Naive thymus-derived CD4-positive, alpha-beta T cell (primary cell): ENCODE data around the gene MAPK8IP1. TPM values are rescaled to one million over a fixed set of nuclear protein-coding genes. Genes with fewer than 3 reads are reported as not detected.

Experiments
- ATAC-seq: fragments of 150-1000 bp; cut with Tn5 transposase; 2 replicates; pipeline ENCODE4 v1.10.0; 2021; ENCODE audit warnings: mild to moderate bottlenecking, moderate library complexity
- CTCF ChIA-PET: fragments of 350-600 bp; sonication (Branson Sonifier 250); formaldehyde crosslinking; loops from one replicate; lab custom pipeline; 2021; ENCODE audit warnings: antibody characterized with exemption; lab: Charles Lee
- POLR2A ChIA-PET: fragments of 350-600 bp; sonication (Branson Sonifier 250); formaldehyde crosslinking; loops from one replicate; lab custom pipeline; 2021; ENCODE audit warnings: antibody characterized with exemption, inconsistent platforms; lab: Charles Lee
- DNase-seq, 9 donors: peaks; one replicate each; pipeline versions ENCODE4 v3.0.0 to v3.0.0-alpha.2; 2020 to 2022; ENCODE audit warnings: mixed read lengths in 1 of 9
- H3K27ac ChIP-seq: one replicate; pipeline ENCODE4 v1.7.0; 2013; ENCODE audit warnings: mild to moderate bottlenecking, low read depth, low read length, moderate library complexity
- H3K27me3 ChIP-seq, 2 donors: one replicate each; pipeline ENCODE4 v1.7.0; 2013; ENCODE audit warnings: low read length in 2 of 2, mild to moderate bottlenecking in 2 of 2, moderate library complexity in 2 of 2; ENCODE audit not compliant: control insufficient read depth in 2 of 2, insufficient read depth in 2 of 2
- H3K36me3 ChIP-seq, 3 experiments: 1 replicate in 2 of 3; 2 replicates in 1 of 3; pipeline ENCODE4 v1.7.0; 2013; ENCODE audit warnings: low read length in 3 of 3, mild to moderate bottlenecking in 3 of 3, moderate library complexity in 1 of 3; ENCODE audit not compliant: insufficient read depth in 3 of 3, control insufficient read depth in 2 of 3
- H3K4me1 ChIP-seq, 2 donors: one replicate each; pipeline ENCODE4 v1.7.0; 2013; ENCODE audit warnings: low read length in 2 of 2, mild to moderate bottlenecking in 2 of 2, moderate library complexity in 1 of 2; ENCODE audit not compliant: control insufficient read depth in 2 of 2, insufficient read depth in 2 of 2
- H3K4me3 ChIP-seq: 2 replicates; pipeline ENCODE4 v1.7.0; 2013; ENCODE audit warnings: mild to moderate bottlenecking, low read length
- H3K9me3 ChIP-seq, 3 experiments: 1 replicate in 2 of 3; 2 replicates in 1 of 3; pipeline ENCODE4 v1.7.0; 2013; ENCODE audit warnings: low read length in 3 of 3; ENCODE audit not compliant: control insufficient read depth in 2 of 3
- H3K27ac Mint-ChIP-seq, 9 donors: one replicate each; pipeline ENCODE4 v1.8.0; 2020 to 2022; ENCODE audit warnings: mixed read lengths in 9 of 9, mild to moderate bottlenecking in 8 of 9, moderate library complexity in 5 of 9, inconsistent platforms in 2 of 9
- H3K27me3 Mint-ChIP-seq, 5 donors: one replicate each; pipeline ENCODE4 v1.8.0; 2021 to 2022; ENCODE audit warnings: mixed read lengths in 5 of 5, mild to moderate bottlenecking in 1 of 5
- H3K36me3 Mint-ChIP-seq, 5 donors: one replicate each; pipeline ENCODE4 v1.8.0; 2020 to 2022; ENCODE audit warnings: mixed read lengths in 5 of 5, mild to moderate bottlenecking in 3 of 5, inconsistent platforms in 1 of 5
- H3K4me1 Mint-ChIP-seq, 7 donors: one replicate each; pipeline ENCODE4 v1.8.0; 2020 to 2022; ENCODE audit warnings: mixed read lengths in 7 of 7, mild to moderate bottlenecking in 3 of 7, inconsistent platforms in 1 of 7
- H3K4me3 Mint-ChIP-seq, 10 donors: one replicate each; pipeline ENCODE4 v1.8.0; 2020 to 2022; ENCODE audit warnings: mild to moderate bottlenecking in 10 of 10, mixed read lengths in 10 of 10, moderate library complexity in 6 of 10, inconsistent platforms in 2 of 10
- H3K9me3 Mint-ChIP-seq, 11 donors: one replicate each; pipeline ENCODE4 v1.8.0; 2020 to 2022; ENCODE audit warnings: mixed read lengths in 11 of 11, mild to moderate bottlenecking in 4 of 11, inconsistent platforms in 1 of 11, moderate library complexity in 1 of 11
- intact Hi-C, 2 donors: fragments of 100-400 bp; cut with micrococcal nuclease; formaldehyde crosslinking; loops; one replicate each; pipeline ENCODE4 v1.15.1; 2023
- polyA plus RNA-seq, 2 donors: library from polyadenylated mRNA; unstranded; fragments of 300-500 nt; fragmentation: Illumina TruSeq; gene quantifications; one replicate each; pipeline ENCODE4 v1.2.3, GENCODE V29; 2021
- total RNA-seq, 6 experiments: library from RNA in 5 of 6; stranded (reverse) in 5 of 6; gene quantifications; 1 replicate in 5 of 6; 2 replicates in 1 of 6; pipeline ENCODE4 v1.2.3 and lab custom pipeline; 2021 to 2026

The MAPK8IP1 gene
- total and polyA plus RNA-seq, 7 experiments from 2014 or later: 0.65 to 7.0 (median 0.92) TPM; not detected in 2

DNA sequence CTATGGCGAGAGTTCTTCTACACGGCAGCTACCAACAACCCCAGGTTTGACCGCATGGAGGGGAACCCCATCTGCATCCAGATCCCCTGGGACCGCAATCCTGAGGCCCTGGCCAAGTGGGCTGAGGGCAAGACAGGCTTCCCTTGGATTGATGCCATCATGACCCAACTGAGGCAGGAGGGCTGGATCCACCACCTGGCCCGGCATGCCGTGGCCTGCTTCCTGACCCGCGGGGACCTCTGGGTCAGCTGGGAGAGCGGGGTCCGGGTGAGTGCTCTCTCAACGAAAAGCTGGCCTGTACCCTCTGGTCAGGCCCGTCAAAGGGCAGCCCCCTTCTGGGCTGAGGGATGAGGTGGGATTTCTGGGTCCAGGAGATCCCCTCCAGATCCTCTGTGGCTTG is 15.9 kb upstream of the MAPK8IP1 start:
- H3K27ac Mint-ChIP-seq: no peak overlapping the region
- CTCF ChIA-PET: no interaction called here
- intact Hi-C loops: no loop called here
- H3K36me3 Mint-ChIP-seq: peaks cover 16 to 80% (median 46%) of the 10 kb centered on the region in 5 donors
- H3K9me3 Mint-ChIP-seq: no peaks in the 10 kb centered on the region
- DNase-seq (no peak), ATAC-seq (no peak)
- H3K4me3 ChIP-seq: no peak overlapping the region
- no peaks in the 10 kb centered on the region for H3K9me3 ChIP-seq
- H3K36me3 ChIP-seq: peaks cover 28 to 91% (median 32%) of the 10 kb centered on the region in 3 experiments
- no peaks in the 10 kb centered on the region for H3K4me1 ChIP-seq
- POLR2A ChIA-PET: no interaction called here
- H3K27me3 ChIP-seq: no peaks in the 10 kb centered on the region
- H3K27me3 Mint-ChIP-seq: no peaks in the 10 kb centered on the region
- peaks cover 0 to 11% (median 0%) of the 10 kb centered on the region in 7 donors for H3K4me1 Mint-ChIP-seq
- no peak overlapping the region for H3K4me3 Mint-ChIP-seq
- H3K27ac ChIP-seq: no peak overlapping the region

- intact Hi-C loops: no loop called here
- peaks cover 0 to 8% (median 0%) of the 10 kb centered on the region in 7 donors for H3K4me1 Mint-ChIP-seq
- Histone ChIP-seq H3K9me3 (no peaks in the 10 kb centered on the region), H3K4me3 (no peak overlapping the region), H3K27ac (no peak overlapping the region), H3K4me1 (no peaks in the 10 kb centered on the region), H3K36me3 (peaks cover 28 to 96% (median 32%) of the 10 kb centered on the region in 3 experiments), H3K27me3 (no peaks in the 10 kb centered on the region)
- H3K9me3 Mint-ChIP-seq: no peaks in the 10 kb centered on the region
- H3K27ac Mint-ChIP-seq: no peak overlapping the region
- no peak overlapping the region for H3K4me3 Mint-ChIP-seq
- no peaks in the 10 kb centered on the region for H3K27me3 Mint-ChIP-seq
- peaks cover 16 to 78% (median 50%) of the 10 kb centered on the region in 5 donors for H3K36me3 Mint-ChIP-seq
- ChIA-PET CTCF (interaction anchor here (0.8 kb wide), 1 partner anchor 130 kb away, joined by 3 read pairs; no protein-coding TSS in a partner anchor), POLR2A (no interaction called here)
- ATAC-seq (no peak), DNase-seq (no peak)
These were observed 14.7 kb upstream of the MAPK8IP1 start for GRCh38 chr11:45870706-45871105.

- no peak overlapping the region for H3K27ac Mint-ChIP-seq
- no peaks in the 10 kb centered on the region for H3K27me3 Mint-ChIP-seq
- POLR2A ChIA-PET: no interaction called here
- H3K9me3 Mint-ChIP-seq: no peaks in the 10 kb centered on the region
- peaks cover 11 to 78% (median 46%) of the 10 kb centered on the region in 5 donors for H3K36me3 Mint-ChIP-seq
- no peaks in the 10 kb centered on the region for H3K27me3 ChIP-seq
- H3K36me3 ChIP-seq: peaks cover 28 to 96% (median 32%) of the 10 kb centered on the region in 3 experiments
- no peaks in the 10 kb centered on the region for H3K4me1 ChIP-seq
- intact Hi-C loops: loop anchor here (1.0 kb wide), 1 partner anchor 135 kb away; no protein-coding TSS in a partner anchor
- ATAC-seq (no peak), DNase-seq (no peak)
- no peak overlapping the region for H3K4me3 Mint-ChIP-seq
- no peaks in the 10 kb centered on the region for H3K9me3 ChIP-seq
- no peak overlapping the region for H3K4me3 ChIP-seq
- H3K4me1 Mint-ChIP-seq: peaks cover 0 to 4% (median 0%) of the 10 kb centered on the region in 7 donors
- CTCF ChIA-PET: interaction anchor here (1.9 kb wide), 1 partner anchor 135 kb away, joined by 7 read pairs; no protein-coding TSS in a partner anchor
- no peak overlapping the region for H3K27ac ChIP-seq
These were observed 13.8 kb upstream of the MAPK8IP1 start for GRCh38 chr11:45871638-45872037.

DNA sequence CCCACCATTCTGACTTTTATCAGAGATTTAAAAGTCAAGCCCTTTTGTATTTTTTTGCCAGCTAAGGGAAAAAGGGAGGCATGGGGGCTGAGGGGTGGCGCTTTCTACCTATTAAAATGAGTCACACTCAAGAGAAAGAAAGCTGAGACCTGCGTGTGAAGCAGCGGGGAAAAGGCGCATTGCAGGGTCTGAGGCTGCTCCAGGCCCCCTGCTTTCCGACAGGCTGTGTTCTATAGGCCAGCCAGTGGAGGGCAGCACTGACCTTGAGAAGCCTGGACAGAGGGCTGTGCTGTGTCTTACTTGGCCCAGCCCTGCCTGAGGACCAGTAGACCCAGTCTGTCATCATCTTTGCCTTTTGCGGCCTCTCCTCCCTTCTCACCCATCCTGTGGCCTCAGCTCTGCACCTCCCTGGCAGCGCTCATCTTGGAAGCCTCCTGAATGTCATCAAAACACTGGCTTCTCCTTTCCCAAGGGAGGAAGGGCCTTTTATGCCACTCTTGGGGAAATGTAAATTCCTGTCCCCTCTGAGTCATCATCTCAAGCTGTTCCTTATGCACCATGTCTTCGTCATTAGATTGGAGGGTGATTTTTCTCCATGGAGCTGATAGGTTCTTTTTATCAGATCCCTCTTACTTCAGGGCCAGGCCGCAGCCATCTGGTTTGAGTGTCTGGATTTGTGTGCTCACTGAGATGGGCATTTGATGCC is 12.6 kb upstream of the MAPK8IP1 start:
- H3K4me1 ChIP-seq: no peaks in the 10 kb centered on the region
- H3K4me3 ChIP-seq: no peak overlapping the region
- H3K27me3 ChIP-seq: no peaks in the 10 kb centered on the region
- ChIA-PET POLR2A (no interaction called here), CTCF (interaction anchor here (0.8 to 1.9 kb wide), 2 partner anchors 16 to 134 kb away, joined by 3 to 7 read pairs; no protein-coding TSS in a partner anchor)
- H3K36me3 ChIP-seq: peaks cover 28 to 96% (median 35%) of the 10 kb centered on the region in 3 experiments
- H3K27ac ChIP-seq: no peak overlapping the region
- no peak overlapping the region for H3K27ac Mint-ChIP-seq
- no peaks in the 10 kb centered on the region for H3K9me3 Mint-ChIP-seq
- H3K36me3 Mint-ChIP-seq: peaks cover 15 to 79% (median 49%) of the 10 kb centered on the region in 5 donors
- H3K27me3 Mint-ChIP-seq: no peaks in the 10 kb centered on the region
- H3K4me1 Mint-ChIP-seq: peaks cover 0 to 4% (median 0%) of the 10 kb centered on the region in 7 donors
- no peak overlapping the region for H3K4me3 Mint-ChIP-seq
- intact Hi-C loops: loop anchor here (1.0 kb wide), 1 partner anchor 133 kb away; no protein-coding TSS in a partner anchor
- peak in 1 of 9 donors; percentile 16 for DNase-seq
- H3K9me3 ChIP-seq: no peaks in the 10 kb centered on the region
- ATAC-seq: peak; percentile 73

GRCh38 chr11:45876401-45876800 is 9.1 kb upstream of the MAPK8IP1 start:
- intact Hi-C loops: no loop called here
- Histone ChIP-seq H3K9me3 (no peaks in the 10 kb centered on the region), H3K4me3 (no peak overlapping the region), H3K27me3 (no peaks in the 10 kb centered on the region), H3K4me1 (no peaks in the 10 kb centered on the region), H3K27ac (no peak overlapping the region), H3K36me3 (peaks cover 3 to 87% (median 21%) of the 10 kb centered on the region in 3 experiments)
- no peak overlapping the region for H3K4me3 Mint-ChIP-seq
- DNase-seq (no peak), ATAC-seq (no peak)
- peaks cover 13 to 82% (median 55%) of the 10 kb centered on the region in 5 donors for H3K36me3 Mint-ChIP-seq
- H3K27me3 Mint-ChIP-seq: no peaks in the 10 kb centered on the region
- ChIA-PET POLR2A (interaction anchor here (0.7 to 1.0 kb wide), 2 partner anchors 30 to 1123 kb away, joined by 3 read pairs; no protein-coding TSS in a partner anchor), CTCF (interaction anchor here (0.6 to 1.0 kb wide), 2 partner anchors 14 to 916 kb away, joined by 3 read pairs; no protein-coding TSS in a partner anchor)
- no peak overlapping the region for H3K27ac Mint-ChIP-seq
- H3K9me3 Mint-ChIP-seq: no peaks in the 10 kb centered on the region
- H3K4me1 Mint-ChIP-seq: peaks cover 0 to 3% (median 0%) of the 10 kb centered on the region in 7 donors

DNA sequence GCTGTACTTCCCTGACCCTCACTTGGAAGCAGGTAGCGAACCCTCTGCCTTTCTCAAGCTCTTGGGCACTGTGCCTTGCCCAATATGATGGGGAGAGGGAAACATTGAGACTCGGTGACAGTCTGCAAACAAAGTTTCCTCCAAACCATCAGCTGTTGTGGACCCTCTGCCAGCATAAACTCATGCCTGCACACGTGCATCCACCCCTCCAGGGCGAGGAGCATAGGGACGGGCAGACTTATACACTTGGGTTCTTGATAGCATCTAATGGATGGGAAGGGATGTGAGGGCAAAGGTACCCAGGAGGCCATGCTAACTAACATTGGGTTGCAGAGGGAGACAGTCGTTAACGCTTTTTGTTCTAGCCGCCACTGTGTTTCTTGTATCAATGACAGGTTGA is 8.2 kb upstream of the MAPK8IP1 start:
- Mint-ChIP-seq H3K27ac (no peak overlapping the region), H3K4me1 (peaks cover 0 to 4% (median 0%) of the 10 kb centered on the region in 7 donors), H3K9me3 (no peaks in the 10 kb centered on the region), H3K36me3 (peaks cover 12 to 88% (median 57%) of the 10 kb centered on the region in 5 donors), H3K4me3 (no peak overlapping the region), H3K27me3 (no peaks in the 10 kb centered on the region)
- DNase-seq: no peak
- Histone ChIP-seq H3K4me3 (no peak overlapping the region), H3K9me3 (no peaks in the 10 kb centered on the region), H3K4me1 (no peaks in the 10 kb centered on the region), H3K27ac (no peak overlapping the region), H3K36me3 (peaks cover 3 to 87% (median 17%) of the 10 kb centered on the region in 3 experiments), H3K27me3 (no peaks in the 10 kb centered on the region)
- ATAC-seq: no peak
- ChIA-PET CTCF (no interaction called here), POLR2A (no interaction called here)
- intact Hi-C loops: no loop called here
